Ramos (cell line): ENCODE measurements around the gene SESN3.
"Not testable (repeated sequence)": the region's sequence is repeated elsewhere in the genome, so short reads cannot be mapped to it uniquely, and the experiment has no call there.

Experiments used
- in situ Hi-C: fragments of 300-500 bp; cut with MboI; formaldehyde crosslinking; loops from one replicate; pipeline ENCODE4 v1.14.3; 2022; ENCODE audit warnings: low sequenced_read_pairs; ENCODE audit not compliant: unreplicated experiment

SESN3 gene

GRCh38 chr11:95252586-95252985, 21.6 kb upstream of the SESN3 start:
- in situ Hi-C loops: no loop called here

GRCh38 chr11:95251896-95252295, 20.9 kb upstream of the SESN3 start:
- in situ Hi-C loops: not testable (repeated sequence)

GRCh38 chr11:95248666-95249467, 17.9 kb upstream of the SESN3 start:
- in situ Hi-C loops: no loop called here

- in situ Hi-C loops: no loop called here
Measured at GRCh38 chr11:95247883-95248282, 16.9 kb upstream of the SESN3 start.

- in situ Hi-C loops: no loop called here
Measured at GRCh38 chr11:95247127-95247684, 16.2 kb upstream of the SESN3 start.

- in situ Hi-C loops: no loop called here
Measured at GRCh38 chr11:95245581-95245980, 14.6 kb upstream of the SESN3 start.

- in situ Hi-C loops: no loop called here
Measured at GRCh38 chr11:95245038-95245437, 14.0 kb upstream of the SESN3 start.

- in situ Hi-C loops: no loop called here
Measured at GRCh38 chr11:95243673-95244072, 12.7 kb upstream of the SESN3 start.

- in situ Hi-C loops: no loop called here
Measured at GRCh38 chr11:95242845-95243605, 12.0 kb upstream of the SESN3 start.

- in situ Hi-C loops: no loop called here
Measured at GRCh38 chr11:95242091-95242844, 11.3 kb upstream of the SESN3 start.

GRCh38 chr11:95241681-95242081, 10.7 kb upstream of the SESN3 start:
- in situ Hi-C loops: no loop called here

GRCh38 chr11:95239871-95240649, 9.1 kb upstream of the SESN3 start:
- in situ Hi-C loops: no loop called here

- in situ Hi-C loops: no loop called here
Measured at GRCh38 chr11:95232666-95233065, 1.7 kb upstream of the SESN3 start.

GRCh38 chr11:95231881-95232605, 1.0 kb upstream of the SESN3 start:
- in situ Hi-C loops: no loop called here

- in situ Hi-C loops: no loop called here
Measured at GRCh38 chr11:95230810-95231126, 234 bp downstream of the SESN3 start.

GRCh38 chr11:95229993-95230809, 801 bp downstream of the SESN3 start:
- in situ Hi-C loops: no loop called here

- in situ Hi-C loops: no loop called here
Measured at GRCh38 chr11:95229199-95229992, 1.6 kb downstream of the SESN3 start.
